HEK293 (cell line): Measurements from ENCODE around the gene CCDC40.

Experiments
- GLIS2 ChIP-seq: fragments of 450-650 bp; formaldehyde crosslinking; IDR thresholded peaks from 2 replicates; pipeline ENCODE4 v1.5.1; 2016; ENCODE audit warnings: missing biosample characterization, missing genetic modification characterization
- OSR2 ChIP-seq: fragments of 450-650 bp; formaldehyde crosslinking; IDR thresholded peaks from 2 replicates; pipeline ENCODE4 v1.5.1; 2016; ENCODE audit warnings: missing biosample characterization, missing genetic modification characterization
- WT1 ChIP-seq: fragments of 450-650 bp; formaldehyde crosslinking; IDR thresholded peaks from 2 replicates; pipeline ENCODE4 v1.5.1; 2016; ENCODE audit warnings: missing biosample characterization, missing genetic modification characterization
- ZBTB11 ChIP-seq: fragments of 450-650 bp; formaldehyde crosslinking; conservative IDR thresholded peaks from 2 replicates; pipeline ENCODE4 v1.5.1; 2016; ENCODE audit warnings: low read depth, missing biosample characterization, missing genetic modification characterization
- ZBTB20 ChIP-seq: fragments of 450-650 bp; formaldehyde crosslinking; IDR thresholded peaks from 2 replicates; pipeline ENCODE4 v1.5.1; 2016; ENCODE audit warnings: missing biosample characterization, missing genetic modification characterization
- ZBTB48 ChIP-seq: fragments of 450-650 bp; formaldehyde crosslinking; IDR thresholded peaks from 2 replicates; pipeline ENCODE4 v1.5.1; 2016; ENCODE audit warnings: missing biosample characterization, missing genetic modification characterization
- ZFHX2 ChIP-seq: fragments of 450-650 bp; formaldehyde crosslinking; conservative IDR thresholded peaks from 2 replicates; pipeline ENCODE4 v1.5.1; 2016; ENCODE audit warnings: missing biosample characterization, missing genetic modification characterization
- ZNF146 ChIP-seq: fragments of 450-650 bp; formaldehyde crosslinking; IDR thresholded peaks from 2 replicates; pipeline ENCODE4 v1.5.1; 2016; ENCODE audit warnings: missing biosample characterization, missing genetic modification characterization
- ZNF239 ChIP-seq: fragments of 450-650 bp; formaldehyde crosslinking; IDR thresholded peaks from 2 replicates; pipeline ENCODE4 v1.5.1; 2016; ENCODE audit warnings: missing biosample characterization, missing genetic modification characterization
- ZNF366 ChIP-seq: fragments of 450-650 bp; formaldehyde crosslinking; conservative IDR thresholded peaks from 2 replicates; pipeline ENCODE4 v1.5.1; 2016; ENCODE audit warnings: missing biosample characterization, missing genetic modification characterization
- ZNF37A ChIP-seq: fragments of 450-650 bp; IDR thresholded peaks from 2 replicates; pipeline ENCODE4 v1.5.1; 2018; ENCODE audit warnings: missing biosample characterization, missing genetic modification characterization
- ZNF391 ChIP-seq: fragments of 450-650 bp; formaldehyde crosslinking; IDR thresholded peaks from 2 replicates; pipeline ENCODE4 v1.5.1; 2016; ENCODE audit warnings: low read depth, missing biosample characterization, missing genetic modification characterization, borderline replicate concordance
- ZNF423 ChIP-seq: fragments of 450-650 bp; formaldehyde crosslinking; IDR thresholded peaks from 2 replicates; pipeline ENCODE4 v1.5.1; 2016; ENCODE audit warnings: missing biosample characterization, missing genetic modification characterization
- ZNF433 ChIP-seq: fragments of 450-650 bp; formaldehyde crosslinking; IDR thresholded peaks from 2 replicates; pipeline ENCODE4 v1.5.1; 2016; ENCODE audit warnings: missing biosample characterization, missing genetic modification characterization, low read depth
- ZNF514 ChIP-seq: fragments of 450-650 bp; formaldehyde crosslinking; IDR thresholded peaks from 2 replicates; pipeline ENCODE4 v1.5.1; 2016; ENCODE audit warnings: missing biosample characterization, missing genetic modification characterization
- ZNF585B ChIP-seq: fragments of 450-650 bp; formaldehyde crosslinking; IDR thresholded peaks from 2 replicates; pipeline ENCODE4 v1.5.1; 2016; ENCODE audit warnings: missing biosample characterization, missing genetic modification characterization
- ZNF624 ChIP-seq: fragments of 450-650 bp; formaldehyde crosslinking; IDR thresholded peaks from 2 replicates; pipeline ENCODE4 v1.5.1; 2017; ENCODE audit warnings: missing biosample characterization, missing genetic modification characterization
- ZNF658 ChIP-seq: fragments of 450-650 bp; formaldehyde crosslinking; IDR thresholded peaks from 2 replicates; pipeline ENCODE4; 2016; ENCODE audit warnings: missing biosample characterization, missing genetic modification characterization
- ZSCAN16 ChIP-seq: fragments of 450-650 bp; formaldehyde crosslinking; IDR thresholded peaks from 2 replicates; pipeline ENCODE4 v1.5.1; 2016; ENCODE audit warnings: missing biosample characterization, missing genetic modification characterization
- ZSCAN18 ChIP-seq: fragments of 450-650 bp; formaldehyde crosslinking; IDR thresholded peaks from 2 replicates; pipeline ENCODE4 v1.5.1; 2016; ENCODE audit warnings: missing biosample characterization, missing genetic modification characterization
- ZSCAN30 ChIP-seq: fragments of 450-650 bp; IDR thresholded peaks from 2 replicates; pipeline ENCODE4 v1.5.1; 2018; ENCODE audit warnings: missing biosample characterization, mild to moderate bottlenecking, missing genetic modification characterization, moderate library complexity
- TF ChIP-seq, protein P1 (sequence below): fragments of 450-650 bp; formaldehyde crosslinking; IDR thresholded peaks from 2 replicates; pipeline ENCODE4 v1.5.1; 2016; ENCODE audit warnings: missing biosample characterization, missing genetic modification characterization
- TF ChIP-seq, protein P2 (sequence below): fragments of 450-650 bp; formaldehyde crosslinking; IDR thresholded peaks from 2 replicates; pipeline ENCODE4 v1.5.1; 2016; ENCODE audit warnings: missing biosample characterization, missing genetic modification characterization
- TF ChIP-seq, protein P3 (sequence below): fragments of 450-650 bp; formaldehyde crosslinking; IDR thresholded peaks from 2 replicates; pipeline ENCODE4 v1.5.1; 2016; ENCODE audit warnings: missing biosample characterization, missing genetic modification characterization
- TF ChIP-seq, protein P4 (sequence below): fragments of 450-650 bp; formaldehyde crosslinking; IDR thresholded peaks from 2 replicates; pipeline ENCODE4 v1.5.1; 2016; ENCODE audit warnings: missing biosample characterization, missing genetic modification characterization

CCDC40 gene

GRCh38 chr17:79993390-79994227 is 42.8 kb upstream of the CCDC40 start (continued):
- TF ChIP-seq ZNF391 (tag by site-specific recombination) (0 out of 2 replicates have a peak, but pooled peaks have one; percentile 57), ZSCAN30 (tag by site-specific recombination) (peak; percentile 69; the same call in 1 of the 2 replicates), ZBTB11 (tag by site-specific recombination) (no peak), ZBTB48 (peak; percentile 82), ZBTB20 (tag by site-specific recombination) (peak; percentile 66), ZNF585B (tag by site-specific recombination) (no peak), ZNF514 (tag by site-specific recombination) (no peak), ZNF366 (tag by site-specific recombination) (peak; percentile 66), WT1 (peak; percentile 78), ZNF624 (tag by site-specific recombination) (no peak), ZSCAN16 (0 out of 2 replicates have a peak, but pooled peaks have one; percentile 5), ZNF37A (no peak), ZNF433 (no peak), OSR2 (tag by site-specific recombination) (peak; percentile 87), ZFHX2 (no peak), ZNF658 (tag by site-specific recombination) (no peak), ZNF146 (tag by site-specific recombination) (no peak), ZSCAN18 (tag by site-specific recombination) (peak; percentile 84; the same call in 1 of the 2 replicates), ZNF239 (tag by site-specific recombination) (no peak), GLIS2 (tag by site-specific recombination) (peak; percentile 81), ZNF423 (tag by site-specific recombination) (peak; percentile 62)
- TF ChIP-seq, protein P1, sequence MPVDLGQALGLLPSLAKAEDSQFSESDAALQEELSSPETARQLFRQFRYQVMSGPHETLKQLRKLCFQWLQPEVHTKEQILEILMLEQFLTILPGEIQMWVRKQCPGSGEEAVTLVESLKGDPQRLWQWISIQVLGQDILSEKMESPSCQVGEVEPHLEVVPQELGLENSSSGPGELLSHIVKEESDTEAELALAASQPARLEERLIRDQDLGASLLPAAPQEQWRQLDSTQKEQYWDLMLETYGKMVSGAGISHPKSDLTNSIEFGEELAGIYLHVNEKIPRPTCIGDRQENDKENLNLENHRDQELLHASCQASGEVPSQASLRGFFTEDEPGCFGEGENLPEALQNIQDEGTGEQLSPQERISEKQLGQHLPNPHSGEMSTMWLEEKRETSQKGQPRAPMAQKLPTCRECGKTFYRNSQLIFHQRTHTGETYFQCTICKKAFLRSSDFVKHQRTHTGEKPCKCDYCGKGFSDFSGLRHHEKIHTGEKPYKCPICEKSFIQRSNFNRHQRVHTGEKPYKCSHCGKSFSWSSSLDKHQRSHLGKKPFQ (tag by site-specific recombination) = peak; percentile 96
- TF ChIP-seq, protein P2, sequence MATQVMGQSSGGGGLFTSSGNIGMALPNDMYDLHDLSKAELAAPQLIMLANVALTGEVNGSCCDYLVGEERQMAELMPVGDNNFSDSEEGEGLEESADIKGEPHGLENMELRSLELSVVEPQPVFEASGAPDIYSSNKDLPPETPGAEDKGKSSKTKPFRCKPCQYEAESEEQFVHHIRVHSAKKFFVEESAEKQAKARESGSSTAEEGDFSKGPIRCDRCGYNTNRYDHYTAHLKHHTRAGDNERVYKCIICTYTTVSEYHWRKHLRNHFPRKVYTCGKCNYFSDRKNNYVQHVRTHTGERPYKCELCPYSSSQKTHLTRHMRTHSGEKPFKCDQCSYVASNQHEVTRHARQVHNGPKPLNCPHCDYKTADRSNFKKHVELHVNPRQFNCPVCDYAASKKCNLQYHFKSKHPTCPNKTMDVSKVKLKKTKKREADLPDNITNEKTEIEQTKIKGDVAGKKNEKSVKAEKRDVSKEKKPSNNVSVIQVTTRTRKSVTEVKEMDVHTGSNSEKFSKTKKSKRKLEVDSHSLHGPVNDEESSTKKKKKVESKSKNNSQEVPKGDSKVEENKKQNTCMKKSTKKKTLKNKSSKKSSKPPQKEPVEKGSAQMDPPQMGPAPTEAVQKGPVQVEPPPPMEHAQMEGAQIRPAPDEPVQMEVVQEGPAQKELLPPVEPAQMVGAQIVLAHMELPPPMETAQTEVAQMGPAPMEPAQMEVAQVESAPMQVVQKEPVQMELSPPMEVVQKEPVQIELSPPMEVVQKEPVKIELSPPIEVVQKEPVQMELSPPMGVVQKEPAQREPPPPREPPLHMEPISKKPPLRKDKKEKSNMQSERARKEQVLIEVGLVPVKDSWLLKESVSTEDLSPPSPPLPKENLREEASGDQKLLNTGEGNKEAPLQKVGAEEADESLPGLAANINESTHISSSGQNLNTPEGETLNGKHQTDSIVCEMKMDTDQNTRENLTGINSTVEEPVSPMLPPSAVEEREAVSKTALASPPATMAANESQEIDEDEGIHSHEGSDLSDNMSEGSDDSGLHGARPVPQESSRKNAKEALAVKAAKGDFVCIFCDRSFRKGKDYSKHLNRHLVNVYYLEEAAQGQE (tag by site-specific recombination) = peak; percentile 87
- TF ChIP-seq, protein P3, sequence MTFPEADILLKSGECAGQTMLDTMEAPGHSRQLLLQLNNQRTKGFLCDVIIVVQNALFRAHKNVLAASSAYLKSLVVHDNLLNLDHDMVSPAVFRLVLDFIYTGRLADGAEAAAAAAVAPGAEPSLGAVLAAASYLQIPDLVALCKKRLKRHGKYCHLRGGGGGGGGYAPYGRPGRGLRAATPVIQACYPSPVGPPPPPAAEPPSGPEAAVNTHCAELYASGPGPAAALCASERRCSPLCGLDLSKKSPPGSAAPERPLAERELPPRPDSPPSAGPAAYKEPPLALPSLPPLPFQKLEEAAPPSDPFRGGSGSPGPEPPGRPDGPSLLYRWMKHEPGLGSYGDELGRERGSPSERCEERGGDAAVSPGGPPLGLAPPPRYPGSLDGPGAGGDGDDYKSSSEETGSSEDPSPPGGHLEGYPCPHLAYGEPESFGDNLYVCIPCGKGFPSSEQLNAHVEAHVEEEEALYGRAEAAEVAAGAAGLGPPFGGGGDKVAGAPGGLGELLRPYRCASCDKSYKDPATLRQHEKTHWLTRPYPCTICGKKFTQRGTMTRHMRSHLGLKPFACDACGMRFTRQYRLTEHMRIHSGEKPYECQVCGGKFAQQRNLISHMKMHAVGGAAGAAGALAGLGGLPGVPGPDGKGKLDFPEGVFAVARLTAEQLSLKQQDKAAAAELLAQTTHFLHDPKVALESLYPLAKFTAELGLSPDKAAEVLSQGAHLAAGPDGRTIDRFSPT (tag by site-specific recombination) = no peak; the same call in 1 of the 2 replicates
- TF ChIP-seq, protein P4, sequence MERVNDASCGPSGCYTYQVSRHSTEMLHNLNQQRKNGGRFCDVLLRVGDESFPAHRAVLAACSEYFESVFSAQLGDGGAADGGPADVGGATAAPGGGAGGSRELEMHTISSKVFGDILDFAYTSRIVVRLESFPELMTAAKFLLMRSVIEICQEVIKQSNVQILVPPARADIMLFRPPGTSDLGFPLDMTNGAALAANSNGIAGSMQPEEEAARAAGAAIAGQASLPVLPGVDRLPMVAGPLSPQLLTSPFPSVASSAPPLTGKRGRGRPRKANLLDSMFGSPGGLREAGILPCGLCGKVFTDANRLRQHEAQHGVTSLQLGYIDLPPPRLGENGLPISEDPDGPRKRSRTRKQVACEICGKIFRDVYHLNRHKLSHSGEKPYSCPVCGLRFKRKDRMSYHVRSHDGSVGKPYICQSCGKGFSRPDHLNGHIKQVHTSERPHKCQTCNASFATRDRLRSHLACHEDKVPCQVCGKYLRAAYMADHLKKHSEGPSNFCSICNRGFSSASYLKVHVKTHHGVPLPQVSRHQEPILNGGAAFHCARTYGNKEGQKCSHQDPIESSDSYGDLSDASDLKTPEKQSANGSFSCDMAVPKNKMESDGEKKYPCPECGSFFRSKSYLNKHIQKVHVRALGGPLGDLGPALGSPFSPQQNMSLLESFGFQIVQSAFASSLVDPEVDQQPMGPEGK (tag by site-specific recombination) = peak; percentile 100
